T-cell (primary cell): Measurements from ENCODE around the gene BOD1L1. TPM values are rescaled to one million over a fixed set of nuclear protein-coding genes. Genes with fewer than 3 reads are reported as not detected.

Source experiments
- ATAC-seq, 4 experiments: fragments of 200-7000 bp in 3 of 4; fragments of 150-1000 bp in 1 of 4; cut with Tn5 transposase; replicated peaks in 1 of 4; 1 replicate in 3 of 4; 2 replicates in 1 of 4; pipeline ENCODE4 v1.10.0; 2021; ENCODE audit warnings: moderate library complexity in 3 of 4, mild to moderate bottlenecking in 2 of 4, moderate number of reproducible peaks in 1 of 4
- CTCF ChIA-PET, 2 donors: fragments of 300-600 bp; sonication (Branson Sonifier 250); formaldehyde crosslinking; loops; one replicate each; lab custom pipeline; 2022; ENCODE audit warnings: antibody characterized with exemption in 2 of 2; lab: Charles Lee
- POLR2A ChIA-PET, 2 donors: fragments of 300-600 bp; sonication (Branson Sonifier 250); formaldehyde crosslinking; loops; one replicate each; lab custom pipeline; 2022; ENCODE audit warnings: antibody characterized with exemption in 2 of 2; lab: Charles Lee
- DNase-seq, 35 experiments: peaks; one replicate each; pipeline versions ENCODE4 v3.0.0 to v3.0.0-alpha.2; 2013 to 2023
- H3K27ac ChIP-seq: one replicate; pipeline ENCODE4 v1.5.1; 2013; ENCODE audit warnings: low read length
- H3K27me3 ChIP-seq, 2 experiments: replicated peaks in 1 of 2; 1 replicate in 1 of 2; 2 replicates in 1 of 2; pipeline versions ENCODE4 v1.6.1 to v1.7.0; 2013; ENCODE audit warnings: low read length in 1 of 2, mixed read lengths in 1 of 2; ENCODE audit not compliant: control insufficient read depth in 2 of 2, insufficient read depth in 2 of 2; ENCODE audit errors: extremely low read depth in 1 of 2
- H3K36me3 ChIP-seq, 2 donors: 1 replicate in 1 of 2; 2 replicates in 1 of 2; pipeline versions ENCODE4 v1.6.1 to v1.7.0; 2013; ENCODE audit warnings: low read length in 1 of 2; ENCODE audit not compliant: control insufficient read depth in 2 of 2, insufficient read depth in 1 of 2; ENCODE audit errors: extremely low read depth in 1 of 2
- H3K4me1 ChIP-seq, 2 experiments: 1 replicate in 1 of 2; 2 replicates in 1 of 2; pipeline versions ENCODE4 v1.6.1 to v1.7.0; 2013; ENCODE audit warnings: low read length in 2 of 2, mixed read lengths in 1 of 2; ENCODE audit not compliant: insufficient read depth in 2 of 2, control insufficient read depth in 1 of 2; ENCODE audit errors: extremely low read depth in 1 of 2
- H3K4me3 ChIP-seq, 2 donors: 1 replicate in 1 of 2; 2 replicates in 1 of 2; pipeline versions ENCODE4 v1.5.1 to v1.7.0; 2013; ENCODE audit warnings: mild to moderate bottlenecking in 2 of 2, low read length in 1 of 2, moderate library complexity in 1 of 2; ENCODE audit not compliant: control insufficient read depth in 1 of 2; ENCODE audit errors: extremely low read depth in 1 of 2
- H3K9me3 ChIP-seq: 2 replicates; pipeline ENCODE4 v1.7.0; 2013
- H3K27ac Mint-ChIP-seq, 2 donors: one replicate each; pipeline ENCODE4 v1.8.0; 2020 to 2021; ENCODE audit warnings: mild to moderate bottlenecking in 2 of 2, mixed read lengths in 2 of 2
- H3K27me3 Mint-ChIP-seq, 2 donors: one replicate each; pipeline ENCODE4 v1.8.0; 2021 to 2022; ENCODE audit warnings: mixed read lengths in 2 of 2
- H3K36me3 Mint-ChIP-seq: one replicate; pipeline ENCODE4 v1.8.0; 2021; ENCODE audit warnings: mixed read lengths
- H3K4me1 Mint-ChIP-seq, 3 donors: one replicate each; pipeline ENCODE4 v1.8.0; 2020 to 2022; ENCODE audit warnings: mixed read lengths in 3 of 3, mild to moderate bottlenecking in 1 of 3
- H3K4me3 Mint-ChIP-seq, 3 donors: one replicate each; pipeline ENCODE4 v1.8.0; 2020 to 2022; ENCODE audit warnings: mild to moderate bottlenecking in 3 of 3, mixed read lengths in 3 of 3, moderate library complexity in 3 of 3
- H3K9me3 Mint-ChIP-seq, 3 donors: one replicate each; pipeline ENCODE4 v1.8.0; 2020 to 2022; ENCODE audit warnings: mixed read lengths in 3 of 3
- WGBS: methylation state at CpG from one replicate; pipeline ENCODE4 v1.1.5; 2013; ENCODE audit warnings: missing lambda C conversion rate; ENCODE audit not compliant: insufficient coverage; 5-methylcytosine and 5-hydroxymethylcytosine counted together
- total RNA-seq, 35 experiments: library from RNA in 6 of 35; stranded (reverse) in 6 of 35; fragments of 120-200 nt in 1 of 35; gene quantifications; one replicate each; pipeline versions ENCODE4 v1.2.1 to v1.2.4 and lab custom pipeline; 2013 to 2026

BOD1L1 gene
- total RNA-seq, 5 donors from 2014 or later (not counting 1 experiment from before 2014, with no cell fraction given) = 48.3 to 57.1 (median 55.4) TPM

DNA sequence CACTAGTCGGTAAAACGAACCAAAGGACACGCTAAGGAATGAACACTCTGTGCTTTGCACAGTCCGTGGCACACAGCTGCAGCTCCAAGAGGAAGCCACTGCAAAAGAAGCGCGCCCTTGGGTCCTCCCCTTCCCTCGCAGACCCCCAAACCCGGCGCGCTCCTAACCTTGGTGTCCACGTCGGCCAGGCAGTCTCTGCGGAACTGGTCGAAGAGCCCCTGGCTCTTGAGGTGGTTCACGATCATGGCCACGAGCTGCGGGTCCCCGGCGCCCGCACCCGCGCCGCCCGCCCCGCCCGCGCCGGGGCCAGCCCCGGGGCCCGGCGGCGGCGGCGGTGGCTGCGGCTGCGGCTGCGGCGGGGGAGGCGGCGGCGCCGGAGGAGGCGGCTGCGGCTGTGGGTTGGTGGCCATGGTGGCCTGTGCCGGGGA, 333 bp downstream of the BOD1L1 start:
- peaks cover 0 to 2% of the 10 kb centered on the region in 2 donors for H3K36me3 ChIP-seq
- H3K4me1 ChIP-seq = peaks cover 14 to 22% of the 10 kb centered on the region in 2 experiments
- peak overlapping the region; percentile 87 to 99 (median 91) for H3K4me3 Mint-ChIP-seq
- peaks cover 55 to 60% (median 57%) of the 10 kb centered on the region in 3 donors for H3K4me1 Mint-ChIP-seq
- H3K9me3 ChIP-seq = no peaks in the 10 kb centered on the region
- H3K27ac Mint-ChIP-seq = peak overlapping the region; percentile 98
- H3K27me3 Mint-ChIP-seq = no peaks in the 10 kb centered on the region
- WGBS = 0% methylated on average over 45 of the region's 45 CpGs
- POLR2A ChIA-PET = interaction anchor here in 1 of 2 donors (0.9 kb wide), 1 partner anchor 13 kb away, joined by 4 read pairs; no protein-coding TSS in a partner anchor
- H3K27ac ChIP-seq = peak overlapping the region; percentile 79
- H3K9me3 Mint-ChIP-seq = no peaks in the 10 kb centered on the region
- no peaks in the 10 kb centered on the region for H3K36me3 Mint-ChIP-seq
- H3K27me3 ChIP-seq = no peaks in the 10 kb centered on the region
- CTCF ChIA-PET = interaction anchor here in 1 of 2 donors (2.5 kb wide), 1 partner anchor 28 kb away, joined by 13 read pairs; no protein-coding TSS in a partner anchor
- H3K4me3 ChIP-seq = peak overlapping the region; percentile 65 to 88
- ATAC-seq (peak in 3 of 4 experiments; percentile 34 to 63 (median 55)), DNase-seq (peak in 16 of 35 experiments; percentile 3 to 22 (median 13))

DNA sequence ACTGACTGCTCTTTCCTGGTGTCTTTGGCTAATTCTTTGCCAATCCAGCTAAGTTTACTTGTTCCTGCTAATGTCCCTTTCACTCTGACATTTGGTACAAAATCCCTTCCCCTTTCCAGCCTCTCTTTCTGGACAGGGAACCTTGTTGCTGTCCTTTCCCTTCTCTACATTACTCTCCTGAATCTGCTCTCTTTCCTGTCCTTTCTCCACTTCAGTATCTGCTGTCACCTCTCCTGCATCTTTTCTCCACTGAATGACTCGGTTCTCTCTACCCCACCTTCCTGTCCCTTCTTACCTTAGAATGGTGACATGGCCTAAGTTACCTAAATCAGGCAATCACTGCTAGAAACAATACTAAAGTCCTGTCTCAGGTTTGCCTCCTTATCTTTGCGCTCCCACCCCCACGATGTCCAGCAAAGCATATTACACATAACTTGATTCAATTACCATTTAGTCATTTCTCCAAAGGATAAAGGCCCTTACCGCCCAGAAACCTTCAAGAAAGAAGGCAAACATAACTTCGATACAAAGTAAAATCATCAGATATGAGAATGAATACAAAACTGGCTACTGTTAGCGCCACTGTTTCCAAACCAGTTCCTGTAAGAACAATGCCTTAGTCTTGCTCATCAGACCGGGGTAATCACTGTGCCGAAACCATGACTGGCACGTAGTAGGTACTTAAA, 890 bp downstream of the BOD1L1 start:
- Mint-ChIP-seq H3K27me3 (no peaks in the 10 kb centered on the region), H3K36me3 (no peaks in the 10 kb centered on the region), H3K9me3 (no peaks in the 10 kb centered on the region), H3K27ac (peak overlapping the region; percentile 40 to 48), H3K4me3 (peak overlapping the region; percentile 78 to 87 (median 80)), H3K4me1 (peaks cover 57 to 63% (median 62%) of the 10 kb centered on the region in 3 donors)
- Histone ChIP-seq H3K36me3 (peaks cover 0 to 2% of the 10 kb centered on the region in 2 donors), H3K9me3 (no peaks in the 10 kb centered on the region), H3K4me1 (peaks cover 14 to 22% of the 10 kb centered on the region in 2 experiments), H3K27me3 (no peaks in the 10 kb centered on the region), H3K4me3 (peak overlapping the region; percentile 65 to 83), H3K27ac (no peak overlapping the region)
- no peak for ATAC-seq
- ChIA-PET POLR2A (no interaction called here), CTCF (no interaction called here)
- peak in 1 of 35 experiments; percentile 6 for DNase-seq
- WGBS = 3% methylated on average over 9 of the region's 9 CpGs

DNA sequence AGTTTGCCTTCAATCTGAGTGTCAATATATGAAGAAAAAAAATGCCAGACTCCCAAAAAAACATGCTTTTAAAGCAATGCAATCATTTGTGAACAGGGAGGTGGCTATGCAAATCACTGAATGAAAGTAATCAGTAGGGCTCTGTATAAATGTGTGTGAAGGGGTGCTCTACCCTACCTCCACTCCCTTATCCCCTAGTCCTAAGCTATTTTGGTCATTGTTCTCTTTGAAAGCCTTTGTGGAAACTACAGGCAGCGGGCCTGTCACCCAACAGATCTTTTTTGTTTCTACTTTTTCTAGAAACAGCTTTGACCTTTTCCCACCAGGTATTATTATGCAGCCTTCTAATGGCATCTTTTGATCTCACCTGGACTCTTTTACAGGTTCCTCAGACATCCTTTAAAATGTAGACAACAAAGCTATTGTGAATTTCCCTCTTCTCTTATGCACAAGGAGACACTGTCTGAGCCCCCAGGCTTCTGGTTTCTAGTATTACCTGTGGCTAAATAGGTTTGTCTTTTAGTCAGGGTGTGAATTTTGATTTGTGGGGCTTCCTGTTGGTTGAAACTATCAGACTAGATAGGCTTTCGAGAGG, 9.2 kb downstream of the BOD1L1 start:
- Histone ChIP-seq H3K9me3 (no peaks in the 10 kb centered on the region), H3K4me3 (no peak overlapping the region), H3K4me1 (peaks cover 2 to 6% of the 10 kb centered on the region in 2 experiments), H3K36me3 (peaks cover 6 to 45% of the 10 kb centered on the region in 2 donors), H3K27ac (no peak overlapping the region), H3K27me3 (no peaks in the 10 kb centered on the region)
- CTCF ChIA-PET = interaction anchor here in 1 of 2 donors (0.7 kb wide), 1 partner anchor 36 kb away, joined by 6 read pairs; no protein-coding TSS in a partner anchor
- WGBS = no CpG with 5 or more reads among the region's 2 CpGs
- H3K4me1 Mint-ChIP-seq = peaks cover 47 to 62% (median 56%) of the 10 kb centered on the region in 3 donors
- no peaks in the 10 kb centered on the region for H3K9me3 Mint-ChIP-seq
- H3K4me3 Mint-ChIP-seq = no peak overlapping the region
- H3K27ac Mint-ChIP-seq = no peak overlapping the region
- DNase-seq (no peak), ATAC-seq (no peak)
- POLR2A ChIA-PET = interaction anchor here in 1 of 2 donors (0.8 kb wide), 1 partner anchor 13 kb away, joined by 3 read pairs; no protein-coding TSS in a partner anchor
- no peaks in the 10 kb centered on the region for H3K27me3 Mint-ChIP-seq
- peaks cover 33% of the 10 kb centered on the region for H3K36me3 Mint-ChIP-seq

DNA sequence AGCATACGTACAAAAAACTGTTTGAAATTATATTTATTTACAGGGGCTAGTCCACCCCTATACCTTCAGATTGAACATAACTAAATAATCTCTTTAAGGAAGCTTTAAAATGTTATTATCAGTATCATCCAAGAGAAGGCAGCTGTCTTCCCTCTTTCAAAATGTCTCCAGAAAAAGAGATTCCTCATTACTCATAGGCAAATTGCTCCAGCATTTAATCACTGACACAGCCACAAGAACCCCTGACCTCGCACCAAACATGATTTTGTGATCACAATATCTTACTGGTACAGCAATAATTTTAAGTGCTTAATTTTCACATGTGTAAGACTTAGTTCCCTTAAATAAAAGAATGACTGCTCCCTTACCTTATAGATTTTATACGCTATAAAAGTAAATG, 9.7 kb downstream of the BOD1L1 start:
- Mint-ChIP-seq H3K9me3 (no peaks in the 10 kb centered on the region), H3K4me3 (no peak overlapping the region), H3K27me3 (no peaks in the 10 kb centered on the region), H3K4me1 (peaks cover 42 to 57% (median 51%) of the 10 kb centered on the region in 3 donors), H3K27ac (no peak overlapping the region), H3K36me3 (peaks cover 36% of the 10 kb centered on the region)
- WGBS = no CpG with 5 or more reads among the region's 3 CpGs
- H3K27me3 ChIP-seq = no peaks in the 10 kb centered on the region
- H3K9me3 ChIP-seq = no peaks in the 10 kb centered on the region
- ChIA-PET CTCF (interaction anchor here in 1 of 2 donors (0.9 kb wide), 1 partner anchor 24 kb away, joined by 3 read pairs; no protein-coding TSS in a partner anchor), POLR2A (interaction anchor here in 1 of 2 donors (0.8 kb wide), 1 partner anchor 14 kb away, joined by 3 read pairs; no protein-coding TSS in a partner anchor)
- H3K4me3 ChIP-seq = no peak overlapping the region
- no peak overlapping the region for H3K27ac ChIP-seq
- no peak for DNase-seq
- H3K4me1 ChIP-seq = peaks cover 2 to 5% of the 10 kb centered on the region in 2 experiments
- no peak for ATAC-seq
- H3K36me3 ChIP-seq = peaks cover 6 to 50% of the 10 kb centered on the region in 2 donors

DNA sequence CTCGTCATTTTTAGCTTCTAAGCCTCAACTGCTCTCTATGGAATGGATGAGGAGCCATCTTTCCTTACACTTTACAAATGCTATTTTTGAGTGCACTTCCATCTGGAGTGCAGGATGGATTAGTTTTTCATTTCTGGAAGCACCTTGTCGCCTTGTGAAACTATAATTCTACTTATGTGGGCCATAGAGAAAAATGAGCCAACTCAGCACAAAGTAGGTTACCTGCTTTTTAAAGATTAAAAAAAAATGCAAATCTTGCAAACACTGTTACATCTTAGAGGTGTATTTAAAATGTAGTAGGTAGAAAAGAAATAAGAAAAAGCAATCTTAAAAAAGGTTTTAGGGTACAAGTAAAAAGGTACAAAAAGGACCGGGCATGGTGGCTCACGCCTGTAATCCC, 10.9 kb downstream of the BOD1L1 start:
- H3K9me3 ChIP-seq = no peaks in the 10 kb centered on the region
- H3K36me3 Mint-ChIP-seq = peaks cover 48% of the 10 kb centered on the region
- ATAC-seq (no peak), DNase-seq (no peak)
- H3K4me3 ChIP-seq = no peak overlapping the region
- CTCF ChIA-PET = interaction anchor here in 1 of 2 donors (0.9 kb wide), 1 partner anchor 38 kb away, joined by 4 read pairs; no protein-coding TSS in a partner anchor
- H3K27me3 ChIP-seq = no peaks in the 10 kb centered on the region
- no peak overlapping the region for H3K27ac Mint-ChIP-seq
- POLR2A ChIA-PET = no interaction called here
- H3K4me1 Mint-ChIP-seq = peaks cover 30 to 49% (median 43%) of the 10 kb centered on the region in 3 donors
- no peaks in the 10 kb centered on the region for H3K9me3 Mint-ChIP-seq
- H3K36me3 ChIP-seq = peaks cover 6 to 60% of the 10 kb centered on the region in 2 donors
- H3K4me3 Mint-ChIP-seq = no peak overlapping the region
- no peaks in the 10 kb centered on the region for H3K27me3 Mint-ChIP-seq
- WGBS = no CpG with 5 or more reads among the region's 4 CpGs
- H3K4me1 ChIP-seq = peaks cover 2 to 3% of the 10 kb centered on the region in 2 experiments
- H3K27ac ChIP-seq = no peak overlapping the region

DNA sequence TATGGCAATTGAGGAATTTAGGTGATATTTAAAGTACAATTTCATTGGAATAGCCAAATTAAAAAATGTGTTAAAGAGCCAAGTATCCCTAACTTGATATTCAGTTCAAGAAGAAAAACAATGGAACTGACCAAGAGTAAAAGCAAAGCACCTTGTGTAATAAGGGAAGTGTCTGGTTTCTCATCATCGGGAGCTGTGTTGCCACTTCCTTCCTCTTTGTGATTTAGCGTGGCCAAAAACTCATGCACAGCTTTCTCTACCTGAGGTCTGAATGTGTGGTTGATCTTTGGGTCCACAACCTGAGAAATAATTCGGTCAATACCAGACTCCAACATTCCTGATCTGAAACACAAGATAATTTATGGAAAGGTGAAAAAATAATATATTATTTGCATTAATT, 12.4 kb downstream of the BOD1L1 start:
- Histone ChIP-seq H3K36me3 (peaks cover 6 to 74% of the 10 kb centered on the region in 2 donors), H3K27ac (no peak overlapping the region), H3K4me3 (no peak overlapping the region), H3K27me3 (no peaks in the 10 kb centered on the region), H3K4me1 (peaks cover 0 to 2% of the 10 kb centered on the region in 2 experiments), H3K9me3 (no peaks in the 10 kb centered on the region)
- Mint-ChIP-seq H3K9me3 (no peaks in the 10 kb centered on the region), H3K27ac (no peak overlapping the region), H3K4me3 (no peak overlapping the region), H3K4me1 (peaks cover 15 to 38% (median 31%) of the 10 kb centered on the region in 3 donors), H3K27me3 (no peaks in the 10 kb centered on the region), H3K36me3 (peaks cover 59% of the 10 kb centered on the region)
- DNase-seq = peak in 1 of 35 experiments; percentile 11
- WGBS = no CpG with 5 or more reads among the region's 3 CpGs
- POLR2A ChIA-PET = no interaction called here
- CTCF ChIA-PET = interaction anchor here in 1 of 2 donors (1.2 kb wide), 1 partner anchor 14 kb away, joined by 3 read pairs; no protein-coding TSS in a partner anchor
- no peak for ATAC-seq
